Measurements from ENCODE around the gene HES4. TPM values are rescaled to one million over a fixed set of nuclear protein-coding genes. Genes with fewer than 3 reads are reported as not detected.

The HES4 gene
- total and polyA plus RNA-seq, 2 of the 13 experiments (the other 11 are each of a cell fraction or from before 2014, with no cell fraction given) = 8.8 to 10.6 TPM

DNA sequence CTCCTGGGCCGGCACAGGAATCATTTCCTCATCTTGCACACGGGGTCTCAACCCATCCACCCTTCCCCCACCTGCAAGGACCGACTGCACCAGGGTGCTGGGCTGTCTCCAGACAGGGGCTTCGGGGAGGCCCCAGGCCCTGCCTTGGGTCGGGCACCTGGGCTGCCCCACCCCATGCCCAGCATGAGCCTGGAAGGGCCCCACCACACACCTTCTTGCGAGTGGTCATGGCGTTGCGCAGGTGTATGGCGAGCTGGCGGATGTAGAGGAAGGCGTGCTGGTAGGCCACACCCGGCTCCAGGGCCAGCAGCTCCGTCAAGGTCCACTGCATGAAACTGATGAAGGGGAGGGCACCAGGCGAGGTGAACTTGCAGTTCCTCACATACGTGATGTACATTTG lies 47.7 kb downstream of the HES4 start:
- H3K4me1 ChIP-seq (ENCODE audit: insufficient read depth, low read length) = peaks cover 2% of the 10 kb centered on the region
- no peaks in the 10 kb centered on the region for H3K27me3 ChIP-seq (ENCODE audit: control insufficient read depth in 1 of 2, insufficient read depth in 2 of 2, low read length in 2 of 2)
- intact Hi-C loops (cut with micrococcal nuclease; ENCODE audit: unreplicated experiment) (no loop called here), in situ Hi-C loops (cut with HindIII; ENCODE audit: extremely low pct_ligation_motif_present, low pct_unique_long_range_greater_than_20kb) (no loop called here)
- no peak overlapping the region for H3K4me3 ChIP-seq (replicated peaks in 1 of 3; ENCODE audit: insufficient read depth in 1 of 3, low read depth in 2 of 3, low read length in 3 of 3)
- no peak for DNase-seq (ENCODE audit: low spot score)
- H2AFZ ChIP-seq (ENCODE audit: low read length) = no peak overlapping the region
- H3K36me3 ChIP-seq (replicated peaks in 1 of 2; ENCODE audit: control insufficient read depth in 1 of 2, insufficient read depth in 2 of 2, low read length in 2 of 2) = peaks cover 49 to 97% of the 10 kb centered on the region in 2 experiments
- H3K79me2 ChIP-seq (ENCODE audit: insufficient read depth, low read length) = peaks cover 5% of the 10 kb centered on the region
- H3K9me3 ChIP-seq (ENCODE audit: low read length) = no peaks in the 10 kb centered on the region
- POLR2A ChIA-PET = no interaction called here
- CTCF ChIA-PET (ENCODE audit: low intra/inter-chr PET ratio, low total read pairs) = no interaction called here
- TF ChIP-seq ZNF678 (CRISPR knock-in tag; IDR thresholded peaks at IDR 0.05) (no peak), RBFOX2 (IDR thresholded peaks at IDR 0.05; ENCODE audit: low read depth, low read length) (peak; percentile 33; the same call in 1 of the 2 replicates), IRF2 (CRISPR knock-in tag; IDR thresholded peaks at IDR 0.05) (no peak), ZNF788 (CRISPR knock-in tag; IDR thresholded peaks at IDR 0.05; ENCODE audit: borderline replicate concordance) (no peak)
- BruUV-seq (replicated peaks) = no TSS peak
- no peak for ATAC-seq
- no peak overlapping the region for H3K4me2 ChIP-seq (ENCODE audit: low read depth, low read length)
- peaks cover 3% of the 10 kb centered on the region; the same call in 1 of the 2 replicates for H4K20me1 ChIP-seq (ENCODE audit: insufficient read depth, low read length)
- WGBS (ENCODE audit: low lambda C conversion rate) = 94% methylated on average over 14 of the region's 15 CpGs
- no peak overlapping the region for H3K9ac ChIP-seq (ENCODE audit: insufficient read depth, low read depth, low read length)
- FAIRE-seq = no peak
- no peak overlapping the region for H3K27ac ChIP-seq (ENCODE audit: extremely low read length, insufficient read depth, low read length)

DNA sequence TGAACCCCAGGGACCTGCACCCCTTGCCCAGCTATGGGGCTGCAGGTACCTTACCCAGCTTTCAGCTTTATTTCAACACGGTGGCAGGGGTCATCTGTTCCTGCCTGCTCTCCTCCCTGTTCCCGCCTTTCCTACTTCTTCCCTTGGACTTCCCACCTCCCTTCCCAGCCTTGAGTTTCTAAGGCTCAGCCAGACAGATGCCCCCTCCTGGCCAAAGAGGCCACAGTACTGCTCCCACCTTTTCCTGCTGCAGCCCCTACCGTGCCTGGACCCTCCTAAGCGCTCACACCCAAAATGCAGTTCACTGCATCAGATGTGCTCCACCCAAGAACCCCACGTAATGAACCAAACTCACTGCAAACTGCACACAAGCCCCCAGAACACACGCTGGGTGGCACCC lies 48.5 kb downstream of the HES4 start:
- Histone ChIP-seq H3K79me2 (ENCODE audit: insufficient read depth, low read length) (no peaks in the 10 kb centered on the region), H3K9me3 (ENCODE audit: low read length) (no peaks in the 10 kb centered on the region), H3K27ac (ENCODE audit: extremely low read length, insufficient read depth, low read length) (no peak overlapping the region), H3K4me2 (ENCODE audit: low read depth, low read length) (no peak overlapping the region), H3K4me3 (replicated peaks in 1 of 3; ENCODE audit: insufficient read depth in 1 of 3, low read depth in 2 of 3, low read length in 3 of 3) (no peak overlapping the region), H3K9ac (ENCODE audit: insufficient read depth, low read depth, low read length) (no peak overlapping the region), H3K27me3 (ENCODE audit: control insufficient read depth in 1 of 2, insufficient read depth in 2 of 2, low read length in 2 of 2) (no peaks in the 10 kb centered on the region), H4K20me1 (ENCODE audit: insufficient read depth, low read length) (peaks cover 3% of the 10 kb centered on the region; the same call in 1 of the 2 replicates), H3K4me1 (ENCODE audit: insufficient read depth, low read length) (no peaks in the 10 kb centered on the region), H2AFZ (ENCODE audit: low read length) (no peak overlapping the region), H3K36me3 (replicated peaks in 1 of 2; ENCODE audit: control insufficient read depth in 1 of 2, insufficient read depth in 2 of 2, low read length in 2 of 2) (peaks cover 50 to 94% of the 10 kb centered on the region in 2 experiments)
- no peak for DNase-seq (ENCODE audit: low spot score)
- no TSS peak for BruUV-seq (replicated peaks)
- intact Hi-C loops (cut with micrococcal nuclease; ENCODE audit: unreplicated experiment) (no loop called here), in situ Hi-C loops (cut with HindIII; ENCODE audit: extremely low pct_ligation_motif_present, low pct_unique_long_range_greater_than_20kb) (no loop called here)
- ATAC-seq = peak; percentile 48
- TF ChIP-seq KDM3A (CRISPR knock-in tag; IDR thresholded peaks at IDR 0.05; ENCODE audit: low read depth) = no peak
- TF ChIP-seq, protein P1, sequence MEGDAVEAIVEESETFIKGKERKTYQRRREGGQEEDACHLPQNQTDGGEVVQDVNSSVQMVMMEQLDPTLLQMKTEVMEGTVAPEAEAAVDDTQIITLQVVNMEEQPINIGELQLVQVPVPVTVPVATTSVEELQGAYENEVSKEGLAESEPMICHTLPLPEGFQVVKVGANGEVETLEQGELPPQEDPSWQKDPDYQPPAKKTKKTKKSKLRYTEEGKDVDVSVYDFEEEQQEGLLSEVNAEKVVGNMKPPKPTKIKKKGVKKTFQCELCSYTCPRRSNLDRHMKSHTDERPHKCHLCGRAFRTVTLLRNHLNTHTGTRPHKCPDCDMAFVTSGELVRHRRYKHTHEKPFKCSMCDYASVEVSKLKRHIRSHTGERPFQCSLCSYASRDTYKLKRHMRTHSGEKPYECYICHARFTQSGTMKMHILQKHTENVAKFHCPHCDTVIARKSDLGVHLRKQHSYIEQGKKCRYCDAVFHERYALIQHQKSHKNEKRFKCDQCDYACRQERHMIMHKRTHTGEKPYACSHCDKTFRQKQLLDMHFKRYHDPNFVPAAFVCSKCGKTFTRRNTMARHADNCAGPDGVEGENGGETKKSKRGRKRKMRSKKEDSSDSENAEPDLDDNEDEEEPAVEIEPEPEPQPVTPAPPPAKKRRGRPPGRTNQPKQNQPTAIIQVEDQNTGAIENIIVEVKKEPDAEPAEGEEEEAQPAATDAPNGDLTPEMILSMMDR (CRISPR knock-in tag; IDR thresholded peaks at IDR 0.05) = peak; percentile 50
- TF ChIP-seq STAG1 (CRISPR knock-in tag; IDR thresholded peaks at IDR 0.05) = peak; percentile 19; the same call in 1 of the 2 replicates
- peak; percentile 15; the same call in 1 of the 2 replicates for TF ChIP-seq SMC3 (IDR thresholded peaks at IDR 0.05; ENCODE audit: low read length)
- whole genome bisulfite sequencing (ENCODE audit: low lambda C conversion rate) = 89% methylated on average over 6 of the region's 6 CpGs
- FAIRE-seq = no peak
- POLR2A ChIA-PET = no interaction called here
- CTCF ChIA-PET (ENCODE audit: low intra/inter-chr PET ratio, low total read pairs) = no interaction called here

All from HepG2 (cell line).